ENCODE results near the gene XYLT1. TPM values are rescaled to one million over a fixed set of nuclear protein-coding genes. Genes with fewer than 3 reads are reported as not detected.

The XYLT1 gene
- total and polyA plus RNA-seq, 8 donors: 6.0 to 8.4 (median 7.3) TPM

- H3K9me3 ChIP-seq: no peaks in the 10 kb centered on the region
- ATAC-seq: no peak
- H3K4me1 ChIP-seq: no peaks in the 10 kb centered on the region
- no peak overlapping the region for H3K4me3 ChIP-seq
- H3K36me3 ChIP-seq: peaks cover 0 to 19% of the 10 kb centered on the region in 2 donors
- intact Hi-C loops (cut with DNase I): no loop called here
- H3K27ac ChIP-seq: no peak overlapping the region
- no peak for TF ChIP-seq CTCF (IDR thresholded peaks at IDR 0.05)
- DNase-seq: no peak
- H3K27me3 ChIP-seq: no peaks in the 10 kb centered on the region
Observed at GRCh38 chr16:17193566-17194100, 277.1 kb downstream of the XYLT1 start.

GRCh38 chr16:17184026-17184425, 286.7 kb downstream of the XYLT1 start:
- no peaks in the 10 kb centered on the region for H3K9me3 ChIP-seq
- H3K27ac ChIP-seq: no peak overlapping the region
- H3K4me3 ChIP-seq: no peak overlapping the region
- intact Hi-C loops (cut with DNase I): no loop called here
- no peaks in the 10 kb centered on the region for H3K4me1 ChIP-seq
- no peak for DNase-seq
- H3K36me3 ChIP-seq: no peaks in the 10 kb centered on the region
- H3K27me3 ChIP-seq: no peaks in the 10 kb centered on the region
- ATAC-seq: no peak
- no peak for TF ChIP-seq CTCF (IDR thresholded peaks at IDR 0.05)

- Histone ChIP-seq H3K27me3 (no peaks in the 10 kb centered on the region), H3K9me3 (no peaks in the 10 kb centered on the region), H3K27ac (no peak overlapping the region), H3K36me3 (no peaks in the 10 kb centered on the region), H3K4me1 (peaks cover 0 to 13% of the 10 kb centered on the region in 2 donors), H3K4me3 (no peak overlapping the region)
- no peak for DNase-seq
- intact Hi-C loops (cut with DNase I): no loop called here
- no peak for ATAC-seq
- no peak for TF ChIP-seq CTCF (IDR thresholded peaks at IDR 0.05)
Observed at GRCh38 chr16:17177959-17178905, 292.5 kb downstream of the XYLT1 start.

GRCh38 chr16:17177242-17177958, 293.4 kb downstream of the XYLT1 start:
- Histone ChIP-seq H3K4me3 (no peak overlapping the region), H3K36me3 (no peaks in the 10 kb centered on the region), H3K9me3 (no peaks in the 10 kb centered on the region), H3K4me1 (peaks cover 0 to 21% of the 10 kb centered on the region in 2 donors), H3K27me3 (no peaks in the 10 kb centered on the region), H3K27ac (no peak overlapping the region)
- no peak for TF ChIP-seq CTCF (IDR thresholded peaks at IDR 0.05)
- DNase-seq: no peak
- no peak for ATAC-seq
- intact Hi-C loops (cut with DNase I): no loop called here

- DNase-seq (no peak), ATAC-seq (no peak)
- no peak overlapping the region for H3K4me3 ChIP-seq
- no peak overlapping the region for H3K27ac ChIP-seq
- intact Hi-C loops (cut with DNase I): no loop called here
- no peaks in the 10 kb centered on the region for H3K9me3 ChIP-seq
- no peaks in the 10 kb centered on the region for H3K36me3 ChIP-seq
- peaks cover 0 to 28% of the 10 kb centered on the region in 2 donors for H3K4me1 ChIP-seq
- H3K27me3 ChIP-seq: no peaks in the 10 kb centered on the region
- TF ChIP-seq CTCF (IDR thresholded peaks at IDR 0.05): no peak
Observed at GRCh38 chr16:17176199-17176598, 294.6 kb downstream of the XYLT1 start.
